HEK293T (cell line): ENCODE results near the gene FRMD8.
A peak's percentile ranks its signal among the peaks of the same experiment; 100 is the strongest.

Experiments used
- CTCF ChIA-PET: fragments of 350-600 bp; formaldehyde crosslinking; extraction: SDS; loops from one replicate; lab custom pipeline; 2021; ENCODE audit warnings: antibody characterized with exemption, inconsistent platforms; lab: Yijun Ruan, JAX
- POLR2A ChIA-PET: fragments of 350-600 bp; formaldehyde crosslinking; extraction: SDS; loops from one replicate; lab custom pipeline; 2020; ENCODE audit warnings: antibody characterized with exemption, inconsistent platforms; lab: Yijun Ruan, JAX
- DNase-seq: peaks from one replicate; pipeline ENCODE4 v3.0.0; 2012; ENCODE audit warnings: mixed read lengths; ENCODE audit errors: extremely low spot score
- ARNT ChIP-seq: fragments of 450-650 bp; IDR thresholded peaks from 2 replicates; pipeline ENCODE4 v1.6.1; 2017; ENCODE audit warnings: mild to moderate bottlenecking
- BHLHE40 ChIP-seq: fragments of 450-650 bp; IDR thresholded peaks from 2 replicates; pipeline ENCODE4 v1.6.1; 2016; ENCODE audit warnings: mild to moderate bottlenecking, moderate library complexity, borderline replicate concordance
- CTBP1 ChIP-seq: fragments of 450-650 bp; IDR thresholded peaks from 2 replicates; pipeline ENCODE4 v1.6.1; 2016; ENCODE audit warnings: borderline replicate concordance
- ELF4 ChIP-seq: fragments of 450-650 bp; IDR thresholded peaks from 2 replicates; pipeline ENCODE4 v1.6.1; 2017; ENCODE audit warnings: antibody characterized with exemption
- FOXA1 ChIP-seq: fragments of 450-650 bp; IDR thresholded peaks from 2 replicates; pipeline ENCODE4 v1.6.1; 2016; ENCODE audit warnings: mild to moderate bottlenecking
- FOXK2 ChIP-seq: fragments of 450-650 bp; IDR thresholded peaks from 2 replicates; pipeline ENCODE4 v1.6.1; 2016; ENCODE audit warnings: mild to moderate bottlenecking
- FOXM1 ChIP-seq: fragments of 450-650 bp; IDR thresholded peaks from 2 replicates; pipeline ENCODE4 v1.6.1; 2017; ENCODE audit warnings: mild to moderate bottlenecking, borderline replicate concordance
- HDGF ChIP-seq: fragments of 450-650 bp; IDR thresholded peaks from 2 replicates; pipeline ENCODE4 v1.6.1; 2017; ENCODE audit warnings: antibody characterized with exemption, borderline replicate concordance
- L3MBTL2 ChIP-seq: fragments of 450-650 bp; conservative IDR thresholded peaks from 2 replicates; pipeline ENCODE4 v1.6.1; 2016; ENCODE audit warnings: mild to moderate bottlenecking
- LEF1 ChIP-seq: fragments of 450-650 bp; IDR thresholded peaks from 2 replicates; pipeline ENCODE4 v1.6.1; 2017; ENCODE audit warnings: mild to moderate bottlenecking, borderline replicate concordance
- NFRKB ChIP-seq: fragments of 450-650 bp; IDR thresholded peaks from 2 replicates; pipeline ENCODE4 v1.6.1; 2016; ENCODE audit warnings: mild to moderate bottlenecking, moderate library complexity
- SP1 ChIP-seq: fragments of 450-650 bp; IDR thresholded peaks from 2 replicates; pipeline ENCODE4 v1.6.1; 2017
- SUZ12 ChIP-seq: fragments of 450-650 bp; IDR thresholded peaks from 2 replicates; pipeline ENCODE4 v1.6.1; 2016; ENCODE audit warnings: mild to moderate bottlenecking
- TARDBP ChIP-seq: fragments of 450-650 bp; IDR thresholded peaks from 2 replicates; pipeline ENCODE4 v1.6.1; 2016
- ZNF384 ChIP-seq: fragments of 450-650 bp; IDR thresholded peaks from 2 replicates; pipeline ENCODE4 v1.6.1; 2016
- TF ChIP-seq, protein P1 (sequence below): fragments of 450-650 bp; IDR thresholded peaks from 2 replicates; pipeline ENCODE4 v1.6.1; 2016

FRMD8 gene

DNA sequence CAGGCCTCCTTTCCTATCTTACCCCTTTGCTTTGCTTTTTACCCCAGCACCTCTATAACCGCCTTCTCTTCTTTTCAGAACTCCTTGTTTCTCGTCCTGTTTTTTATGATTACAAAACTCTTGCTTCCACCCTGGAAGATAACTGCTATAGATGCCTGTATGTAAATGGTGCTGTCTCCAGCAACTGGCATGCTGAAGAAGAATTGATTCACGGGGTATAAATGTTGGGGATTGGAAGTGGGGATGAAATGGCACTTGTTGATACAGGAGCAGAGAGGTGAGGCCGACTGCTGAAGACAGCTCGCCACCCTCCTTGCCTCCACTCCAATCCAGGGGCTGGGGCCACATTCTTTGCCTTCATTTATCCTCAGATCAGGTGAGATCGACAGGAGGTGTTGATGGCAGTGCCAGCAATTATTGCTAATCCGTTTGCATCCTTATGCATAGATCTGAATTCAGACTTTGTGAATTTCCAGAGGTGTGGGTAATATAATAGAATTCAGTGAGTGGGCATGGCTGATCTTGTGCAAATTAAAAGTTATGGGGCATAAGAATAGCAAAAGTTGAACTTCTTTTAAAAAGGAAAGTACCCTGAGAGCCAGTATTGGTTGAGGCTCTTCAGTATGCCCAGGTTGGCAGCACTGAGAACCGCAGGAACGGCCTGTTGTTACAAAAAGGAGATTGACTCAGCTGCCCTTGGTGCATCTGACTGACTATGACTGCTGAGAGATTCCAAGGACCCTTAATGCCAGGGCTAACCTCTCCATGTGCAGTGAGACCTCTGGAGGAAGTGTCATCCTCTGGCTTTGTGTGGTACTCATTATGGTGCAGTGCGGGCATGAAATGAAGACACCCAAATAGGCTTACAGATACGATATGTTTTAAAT, 41.5 kb downstream of the FRMD8 start:
- POLR2A ChIA-PET: interaction anchor here (1.1 to 16.9 kb wide), 7 partner anchors 10 to 129 kb away, joined by 3 to 1436 read pairs (median 4); partner anchors contain the start of gene MALAT1
- CTCF ChIA-PET: no interaction called here
- TF ChIP-seq LEF1 (no peak), FOXM1 (no peak), FOXK2 (no peak), NFRKB (no peak), ARNT (no peak), BHLHE40 (no peak), ELF4 (no peak), SP1 (no peak), HDGF (no peak), TARDBP (no peak)
- TF ChIP-seq, protein P1, sequence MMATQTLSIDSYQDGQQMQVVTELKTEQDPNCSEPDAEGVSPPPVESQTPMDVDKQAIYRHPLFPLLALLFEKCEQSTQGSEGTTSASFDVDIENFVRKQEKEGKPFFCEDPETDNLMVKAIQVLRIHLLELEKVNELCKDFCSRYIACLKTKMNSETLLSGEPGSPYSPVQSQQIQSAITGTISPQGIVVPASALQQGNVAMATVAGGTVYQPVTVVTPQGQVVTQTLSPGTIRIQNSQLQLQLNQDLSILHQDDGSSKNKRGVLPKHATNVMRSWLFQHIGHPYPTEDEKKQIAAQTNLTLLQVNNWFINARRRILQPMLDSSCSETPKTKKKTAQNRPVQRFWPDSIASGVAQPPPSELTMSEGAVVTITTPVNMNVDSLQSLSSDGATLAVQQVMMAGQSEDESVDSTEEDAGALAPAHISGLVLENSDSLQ: no peak
- no peak for DNase-seq

DNA sequence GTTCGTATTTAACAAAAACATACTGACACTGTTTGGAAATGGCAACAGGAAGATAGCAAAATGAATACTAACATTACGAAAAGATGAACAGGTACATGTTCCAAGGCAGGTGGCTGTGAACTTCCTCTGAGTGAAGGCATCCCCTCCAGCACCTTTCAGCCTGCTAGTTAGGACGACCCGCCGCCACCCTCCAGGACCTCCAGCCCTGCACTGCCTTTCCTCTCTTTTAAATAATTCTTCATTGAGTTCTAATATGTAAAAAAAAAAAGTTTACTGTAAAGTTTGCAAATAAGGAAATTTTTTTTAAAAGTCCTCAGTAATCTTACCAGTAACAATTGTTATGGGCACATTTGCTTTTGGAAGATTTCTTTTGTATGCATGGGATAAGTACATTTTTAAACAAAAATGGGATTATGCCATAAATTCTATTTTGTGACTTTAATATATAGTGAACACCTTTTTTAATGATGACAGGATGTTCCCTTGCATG, 42.2 kb downstream of the FRMD8 start:
- no peak for DNase-seq
- ChIA-PET POLR2A (interaction anchor here (1.3 to 16.9 kb wide), 4 partner anchors 11 to 128 kb away, joined by 3 to 1436 read pairs (median 13); partner anchors contain the start of gene MALAT1), CTCF (no interaction called here)
- TF ChIP-seq SUZ12: no peak
- TF ChIP-seq BHLHE40: no peak
- TF ChIP-seq ARNT: no peak
- no peak for TF ChIP-seq LEF1
- TF ChIP-seq, protein P1: no peak
- no peak for TF ChIP-seq ZNF384
- no peak for TF ChIP-seq CTBP1
- no peak for TF ChIP-seq SP1
- no peak for TF ChIP-seq FOXK2
- TF ChIP-seq FOXA1: no peak
- no peak for TF ChIP-seq HDGF

DNA sequence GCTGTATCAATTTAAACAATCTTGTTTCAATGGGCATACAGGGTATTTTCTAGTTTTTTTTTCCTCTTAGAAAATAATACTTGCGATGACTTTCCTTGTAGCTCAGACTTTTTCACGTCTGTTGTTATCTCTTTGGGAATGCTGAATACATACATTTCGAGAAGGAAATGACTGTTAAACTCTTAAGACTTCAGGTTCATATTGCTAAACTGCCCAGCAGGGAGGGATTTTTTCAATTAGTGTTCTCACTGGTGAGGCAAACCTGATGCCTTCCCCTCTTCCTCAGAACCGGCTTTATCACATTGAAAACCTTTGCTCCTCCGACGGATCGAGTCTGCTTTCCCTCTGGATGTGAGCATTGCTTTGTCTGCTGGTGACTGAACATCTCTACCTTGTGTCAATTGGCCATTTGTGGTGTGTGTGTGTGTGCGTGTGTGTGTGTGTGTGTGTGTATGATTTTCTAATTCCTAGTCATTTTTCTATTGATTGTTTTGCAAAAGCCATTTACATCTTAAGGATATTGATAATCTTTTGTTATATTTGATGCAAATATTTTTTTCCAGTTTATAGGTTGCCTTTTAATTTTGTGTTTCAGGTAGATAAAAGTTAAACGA, 42.7 kb downstream of the FRMD8 start:
- CTCF ChIA-PET: interaction anchor here (0.7 kb wide), 1 partner anchor 13 kb away, joined by 6 read pairs; no protein-coding TSS in a partner anchor
- TF ChIP-seq L3MBTL2 (0 out of 2 replicates have a peak, but pooled peaks have one; percentile 12), SP1 (no peak)

DNA sequence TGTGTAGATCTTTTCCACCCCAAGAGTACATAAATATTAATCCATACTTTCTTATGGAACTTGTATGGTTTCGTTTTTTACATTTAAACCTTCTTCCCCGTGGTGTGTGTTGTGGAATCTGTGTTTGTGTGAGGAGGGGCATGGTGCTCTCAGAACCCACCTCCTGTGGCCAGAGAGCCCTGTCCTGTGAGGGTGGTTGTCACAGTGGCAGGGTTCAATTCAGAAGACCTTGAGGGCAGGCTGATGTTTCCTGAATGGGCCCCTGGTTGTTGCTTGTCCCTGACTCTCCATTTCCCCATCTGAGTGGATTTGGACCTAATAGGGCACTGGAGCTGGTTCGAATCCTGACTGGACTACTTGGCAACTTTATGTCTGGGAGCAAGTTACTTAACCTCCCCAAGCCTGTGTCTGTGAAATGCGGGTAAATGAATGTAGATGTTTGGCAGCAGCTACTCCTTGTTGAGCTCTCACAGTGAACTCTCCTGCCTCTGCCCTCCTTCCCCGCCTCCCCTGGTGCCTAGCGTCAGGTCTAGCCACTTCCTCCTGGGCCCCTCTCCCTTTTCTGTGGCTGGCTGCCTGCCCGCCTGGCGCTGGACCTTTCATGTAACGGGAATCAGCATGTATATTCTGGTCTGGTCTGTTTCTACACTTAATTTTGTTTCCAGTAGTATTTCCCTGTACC, 43.4 kb downstream of the FRMD8 start:
- DNase-seq: no peak
- ChIA-PET POLR2A (interaction anchor here (0.9 to 16.9 kb wide), 9 partner anchors 10 to 69 kb away, joined by 3 to 1436 read pairs (median 4); partner anchors contain the start of gene MALAT1), CTCF (interaction anchor here (0.6 to 0.7 kb wide), 2 partner anchors 13 to 78 kb away, joined by 3 to 6 read pairs; no protein-coding TSS in a partner anchor)
- TF ChIP-seq FOXA1 (no peak), CTBP1 (no peak), NFRKB (no peak), ELF4 (no peak), HDGF (no peak)
- TF ChIP-seq, protein P1: no peak

More for the DNA sequence above, 42.7 kb downstream of the FRMD8 start:
- POLR2A ChIA-PET: interaction anchor here (1.3 to 16.9 kb wide), 5 partner anchors 12 to 69 kb away, joined by 3 to 1436 read pairs (median 5); partner anchors contain the start of gene MALAT1
- DNase-seq: no peak

DNA sequence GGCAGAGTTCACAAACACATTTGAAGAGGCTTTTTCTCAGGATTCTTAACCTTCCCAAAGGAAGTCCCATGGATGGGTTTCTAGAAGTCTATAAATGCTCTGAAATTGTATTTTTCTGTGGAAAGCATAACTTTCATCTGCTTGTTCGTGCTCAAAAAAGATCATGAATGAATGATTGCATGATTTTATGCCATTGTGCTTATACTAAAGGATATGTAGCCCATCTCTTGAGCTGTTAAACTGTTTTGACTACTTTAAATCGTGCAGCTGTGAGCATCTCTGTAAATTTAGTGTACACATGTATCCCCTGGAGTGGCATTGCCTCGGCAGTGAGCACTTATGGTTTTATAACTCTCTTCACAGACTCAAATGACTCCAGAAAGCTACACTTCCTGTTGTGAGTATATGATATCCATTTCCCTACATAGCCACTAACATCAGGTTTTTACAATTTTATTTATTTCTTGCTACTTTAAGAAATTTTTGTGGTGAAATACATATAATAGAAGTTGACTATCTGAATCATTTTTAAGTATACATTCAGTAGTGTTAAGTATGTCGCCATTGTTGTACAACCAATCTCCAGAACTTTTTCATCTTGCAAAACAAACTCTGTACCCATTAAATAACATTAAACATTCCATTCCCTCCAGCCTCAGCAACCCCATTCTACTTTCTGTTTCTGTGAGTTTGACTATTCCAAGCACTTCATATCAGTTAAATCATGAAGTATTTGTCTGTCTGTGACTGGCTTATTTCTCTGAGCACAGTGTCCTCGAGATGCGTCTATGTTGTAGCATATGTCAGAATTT, 44.2 kb downstream of the FRMD8 start:
- no peak for TF ChIP-seq HDGF
- ChIA-PET POLR2A (interaction anchor here (0.6 to 16.9 kb wide), 10 partner anchors 10 to 68 kb away, joined by 3 to 1436 read pairs (median 4); partner anchors contain the start of gene MALAT1), CTCF (no interaction called here)
- DNase-seq: no peak
